ENCODE measurements around the gene ARVCF.

DNA sequence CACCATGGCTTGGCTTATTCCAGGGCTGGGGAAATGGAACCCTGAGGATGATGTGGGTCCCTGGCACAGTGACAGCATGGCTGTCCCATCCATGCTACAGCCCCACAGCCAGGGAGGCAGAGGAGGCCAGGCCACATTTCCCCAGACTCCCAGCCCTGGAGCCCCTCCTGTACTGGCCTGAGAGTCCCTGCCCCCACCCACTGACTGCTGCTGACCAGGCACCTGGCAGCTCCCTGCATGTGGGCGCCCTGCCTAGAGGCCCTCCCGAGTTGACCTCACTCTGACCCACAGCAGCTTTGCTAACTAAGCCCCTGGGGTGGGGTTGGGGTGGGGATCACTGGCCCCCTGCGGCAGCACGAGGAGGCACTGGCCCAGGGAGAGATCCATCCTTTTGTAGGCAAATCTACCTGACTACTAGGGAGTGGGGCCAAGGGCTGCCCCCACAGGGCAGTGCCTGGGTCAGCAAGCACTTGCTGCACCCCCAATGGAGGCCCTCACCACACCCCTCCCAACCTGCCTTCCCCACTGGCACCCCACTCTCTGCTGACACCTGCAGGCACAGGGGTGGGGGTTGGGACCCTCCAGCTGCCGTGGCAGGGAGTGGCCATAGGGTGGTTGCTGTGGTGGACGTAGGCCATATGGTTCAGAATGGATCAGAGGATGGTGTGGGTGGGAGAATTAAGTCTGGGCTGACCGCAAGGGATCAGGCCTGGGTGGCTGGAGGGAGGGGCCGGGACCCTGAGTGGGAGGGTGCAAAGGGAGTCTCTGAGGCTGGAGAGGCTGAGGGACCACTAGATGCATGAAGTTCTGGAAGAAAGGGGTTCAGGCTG is 17.4 kb downstream of the ARVCF start:
- TF ChIP-seq, protein P1, sequence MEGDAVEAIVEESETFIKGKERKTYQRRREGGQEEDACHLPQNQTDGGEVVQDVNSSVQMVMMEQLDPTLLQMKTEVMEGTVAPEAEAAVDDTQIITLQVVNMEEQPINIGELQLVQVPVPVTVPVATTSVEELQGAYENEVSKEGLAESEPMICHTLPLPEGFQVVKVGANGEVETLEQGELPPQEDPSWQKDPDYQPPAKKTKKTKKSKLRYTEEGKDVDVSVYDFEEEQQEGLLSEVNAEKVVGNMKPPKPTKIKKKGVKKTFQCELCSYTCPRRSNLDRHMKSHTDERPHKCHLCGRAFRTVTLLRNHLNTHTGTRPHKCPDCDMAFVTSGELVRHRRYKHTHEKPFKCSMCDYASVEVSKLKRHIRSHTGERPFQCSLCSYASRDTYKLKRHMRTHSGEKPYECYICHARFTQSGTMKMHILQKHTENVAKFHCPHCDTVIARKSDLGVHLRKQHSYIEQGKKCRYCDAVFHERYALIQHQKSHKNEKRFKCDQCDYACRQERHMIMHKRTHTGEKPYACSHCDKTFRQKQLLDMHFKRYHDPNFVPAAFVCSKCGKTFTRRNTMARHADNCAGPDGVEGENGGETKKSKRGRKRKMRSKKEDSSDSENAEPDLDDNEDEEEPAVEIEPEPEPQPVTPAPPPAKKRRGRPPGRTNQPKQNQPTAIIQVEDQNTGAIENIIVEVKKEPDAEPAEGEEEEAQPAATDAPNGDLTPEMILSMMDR (conservative IDR thresholded peaks at IDR 0.05; ENCODE audit: low read depth in 2 of 2) = 0 out of 4 replicates have a peak, but pooled peaks of 1 of the 2 experiments have one; percentile 4
- TF ChIP-seq CREB1 (CRISPR knock-in tag; IDR thresholded peaks at IDR 0.05; ENCODE audit: low read depth) (no peak), EZH2 (IDR thresholded peaks at IDR 0.05; ENCODE audit: low read depth, unreplicated experiment) (no peak), EZH2phosphoT487 (IDR thresholded peaks at IDR 0.05; ENCODE audit: unreplicated experiment) (no peak), POLR2AphosphoS5 (IDR thresholded peaks at IDR 0.05; ENCODE audit: low read depth) (no peak)
